ENCODE measurements around the gene PRKAR2B. TPM values are rescaled to one million over a fixed set of nuclear protein-coding genes. Genes with fewer than 3 reads are reported as not detected.
A peak's percentile ranks its signal among the peaks of the same experiment; 100 is the strongest.

The PRKAR2B gene
- total and polyA plus RNA-seq, 12 donors: 30.4 to 212 (median 82.9) TPM

- Histone ChIP-seq H3K4me1 (replicated peaks in 1 of 2) (peaks cover 34 to 52% of the 10 kb centered on the region in 2 donors), H3K9me3 (replicated peaks in 1 of 3) (no peaks in the 10 kb centered on the region), H3K27ac (peak overlapping the region; percentile 22 to 90 (median 83)), H3K27me3 (no peaks in the 10 kb centered on the region), H3K4me3 (no peak overlapping the region), H3K36me3 (replicated peaks in 1 of 2) (no peaks in the 10 kb centered on the region)
- DNase-seq: peak in 6 of 7 donors; percentile 46 to 76 (median 66)
- intact Hi-C loops (cut with DNase I): no loop called here
- no peak for TF ChIP-seq CTCF (IDR thresholded peaks at IDR 0.05)
- TF ChIP-seq POLR2A (IDR thresholded peaks at IDR 0.05): no peak
- WGBS, 4 donors: 42 to 51% (median 47%) methylated on average over 11 of the region's 11 CpGs
These were observed 34.9 kb downstream of the PRKAR2B start for GRCh38 chr7:107079212-107079940.

- 71 to 83% (median 80%) methylated on average over 4 of the region's 4 CpGs for WGBS, 4 donors
- Histone ChIP-seq H3K27ac (peak overlapping the region in 4 of 5 donors; percentile 41 to 90 (median 82)), H3K9me3 (replicated peaks in 1 of 3) (no peaks in the 10 kb centered on the region), H3K27me3 (no peaks in the 10 kb centered on the region), H3K4me1 (replicated peaks in 1 of 2) (peaks cover 34 to 52% of the 10 kb centered on the region in 2 donors), H3K36me3 (replicated peaks in 1 of 2) (no peaks in the 10 kb centered on the region), H3K4me3 (no peak overlapping the region)
- intact Hi-C loops (cut with DNase I): no loop called here
- no peak for TF ChIP-seq CTCF (IDR thresholded peaks at IDR 0.05)
- no peak for TF ChIP-seq POLR2A (IDR thresholded peaks at IDR 0.05)
- DNase-seq: no peak
These were observed 35.6 kb downstream of the PRKAR2B start for GRCh38 chr7:107080099-107080505.

GRCh38 chr7:107080533-107080932 lies 36.0 kb downstream of the PRKAR2B start:
- Histone ChIP-seq H3K27me3 (no peaks in the 10 kb centered on the region), H3K4me1 (replicated peaks in 1 of 2) (peaks cover 34 to 52% of the 10 kb centered on the region in 2 donors), H3K9me3 (replicated peaks in 1 of 3) (no peaks in the 10 kb centered on the region), H3K27ac (peak overlapping the region in 4 of 5 donors; percentile 41 to 90 (median 82)), H3K4me3 (no peak overlapping the region), H3K36me3 (replicated peaks in 1 of 2) (no peaks in the 10 kb centered on the region)
- intact Hi-C loops (cut with DNase I): no loop called here
- TF ChIP-seq POLR2A (IDR thresholded peaks at IDR 0.05) (no peak), CTCF (IDR thresholded peaks at IDR 0.05) (no peak)
- no peak for DNase-seq
- 72 to 78% (median 76%) methylated on average over 2 of the region's 2 CpGs for WGBS, 4 donors

- Histone ChIP-seq H3K4me3 (no peak overlapping the region), H3K4me1 (replicated peaks in 1 of 2) (peaks cover 10 to 25% of the 10 kb centered on the region in 2 donors), H3K36me3 (replicated peaks in 1 of 2) (no peaks in the 10 kb centered on the region), H3K27me3 (no peaks in the 10 kb centered on the region), H3K9me3 (replicated peaks in 1 of 3) (no peaks in the 10 kb centered on the region), H3K27ac (no peak overlapping the region)
- no peak for DNase-seq
- intact Hi-C loops (cut with DNase I): no loop called here
- no peak for TF ChIP-seq CTCF (IDR thresholded peaks at IDR 0.05)
- no peak for TF ChIP-seq POLR2A (IDR thresholded peaks at IDR 0.05)
These were observed 40.7 kb downstream of the PRKAR2B start for GRCh38 chr7:107085180-107085579.
